BLaER1 treated with 17β-estradiol and CSF1 and Interleukin-3, amounts not matched to agents 10 nM and 100 nM (cell line): ENCODE measurements around the gene ZACN.
A peak's percentile ranks its signal among the peaks of the same experiment; 100 is the strongest.
"Not testable (repeated sequence)": the region's sequence is repeated elsewhere in the genome, so short reads cannot be mapped to it uniquely, and the experiment has no call there.

Experiments used
- H3K27ac ChIP-seq, 11 experiments: shearing (Covaris generic); formaldehyde crosslinking; 2 replicates each; pipeline ENCODE4 v1.8.1; 2022
- H3K27me3 ChIP-seq, 11 experiments: shearing (Covaris generic); formaldehyde crosslinking; 2 replicates each; pipeline ENCODE4 v1.8.1; 2022
- H3K36me3 ChIP-seq, 11 experiments: shearing (Covaris generic); formaldehyde crosslinking; 2 replicates each; pipeline ENCODE4 v1.8.1; 2022
- H3K4me1 ChIP-seq, 10 experiments: shearing (Covaris generic); formaldehyde crosslinking; 2 replicates each; pipeline ENCODE4 v1.8.1; 2022
- H3K4me2 ChIP-seq, 11 experiments: shearing (Covaris generic); formaldehyde crosslinking; 2 replicates each; pipeline ENCODE4 v1.8.1; 2022
- H3K4me3 ChIP-seq, 10 experiments: shearing (Covaris generic); formaldehyde crosslinking; 2 replicates each; pipeline ENCODE4 v1.8.1; 2022
- H3K9ac ChIP-seq, 11 experiments: shearing (Covaris generic); formaldehyde crosslinking; 2 replicates each; pipeline ENCODE4 v1.8.1; 2022
- H3K9me3 ChIP-seq, 11 experiments: shearing (Covaris generic); formaldehyde crosslinking; replicated peaks in 1 of 11; 2 replicates each; pipeline ENCODE4 v1.8.1; 2022
- H4K20me1 ChIP-seq, 11 experiments: shearing (Covaris generic); formaldehyde crosslinking; 2 replicates each; pipeline ENCODE4 v1.8.1; 2022
- Cebpa-rat ChIP-seq, 11 experiments: shearing (Covaris generic); IDR thresholded peaks; 2 replicates each; pipeline ENCODE4 v1.8.1; 2022

Gene ZACN

GRCh38 chr17:76076765-76077583, 2.0 kb upstream of the ZACN start:
- Histone ChIP-seq H3K4me1 (peaks cover 60 to 74% (median 69%) of the 10 kb centered on the region in 10 experiments), H3K27me3 (peaks cover 69 to 80% (median 75%) of the 10 kb centered on the region in 11 experiments), H3K9me3 (no peaks in the 10 kb centered on the region), H3K27ac (no peak overlapping the region), H3K4me3 (peak overlapping the region; percentile 25 to 64 (median 45); a peak in 19 of 20 replicates), H3K4me2 (peak overlapping the region; percentile 72 to 94 (median 89)), H4K20me1 (peaks cover 0 to 70% (median 19%) of the 10 kb centered on the region in 11 experiments; a peak in 15 of 22 replicates), H3K36me3 (peaks cover 0 to 6% (median under 1%) of the 10 kb centered on the region in 11 experiments; a peak in 6 of 22 replicates), H3K9ac (peak overlapping the region in 7 of 11 experiments; percentile 1 to 45 (median 24); a peak in 9 of 22 replicates)
- no peak for TF ChIP-seq Cebpa-rat (IDR thresholded peaks at IDR 0.05)

- no peaks in the 10 kb centered on the region for H3K9me3 ChIP-seq
- peaks cover 0 to 76% (median 22%) of the 10 kb centered on the region in 11 experiments; a peak in 15 of 22 replicates for H4K20me1 ChIP-seq
- peak overlapping the region; percentile 72 to 94 (median 89) for H3K4me2 ChIP-seq
- peaks cover 69 to 80% (median 75%) of the 10 kb centered on the region in 11 experiments for H3K27me3 ChIP-seq
- TF ChIP-seq Cebpa-rat (IDR thresholded peaks at IDR 0.05), result no peak
- H3K9ac ChIP-seq, result peak overlapping the region in 6 of 11 experiments; percentile 1 to 45 (median 20); a peak in 4 of 22 replicates
- no peak overlapping the region for H3K27ac ChIP-seq
- peak overlapping the region in 3 of 10 experiments; percentile 44 to 47 (median 46); a peak in 5 of 20 replicates for H3K4me3 ChIP-seq
- peaks cover 3 to 13% (median 7%) of the 10 kb centered on the region in 11 experiments; a peak in 15 of 22 replicates for H3K36me3 ChIP-seq
- H3K4me1 ChIP-seq, result peaks cover 60 to 72% (median 68%) of the 10 kb centered on the region in 10 experiments
Measured at GRCh38 chr17:76077584-76078110, 1.3 kb upstream of the ZACN start.

- not testable (repeated sequence) for H3K27ac ChIP-seq, H3K4me3 ChIP-seq, H3K9me3 ChIP-seq, H3K9ac ChIP-seq
- peaks cover 68 to 78% (median 74%) of the 10 kb centered on the region in 11 experiments for H3K27me3 ChIP-seq
- H3K4me1 ChIP-seq, result peaks cover 56 to 66% (median 64%) of the 10 kb centered on the region in 10 experiments
- H4K20me1 ChIP-seq, result peaks cover 0 to 83% (median 29%) of the 10 kb centered on the region in 11 experiments; a peak in 15 of 22 replicates
- peak in 4 of 11 experiments; percentile 32 to 64 (median 54); a peak in 5 of 22 replicates for TF ChIP-seq Cebpa-rat (IDR thresholded peaks at IDR 0.05)
- H3K36me3 ChIP-seq, result peaks cover 9 to 20% (median 14%) of the 10 kb centered on the region in 11 experiments; a peak in 20 of 22 replicates
- H3K4me2 ChIP-seq, result peak overlapping the region; percentile 20 to 94 (median 88); a peak in 19 of 22 replicates
Measured at GRCh38 chr17:76078370-76078769, 612 bp upstream of the ZACN start.

- no peak overlapping the region for H3K4me3 ChIP-seq
- H3K27ac ChIP-seq, result no peak overlapping the region
- H3K36me3 ChIP-seq, result peaks cover 20 to 32% (median 26%) of the 10 kb centered on the region in 11 experiments
- H4K20me1 ChIP-seq, result peaks cover 0 to 94% (median 32%) of the 10 kb centered on the region in 11 experiments; a peak in 15 of 22 replicates
- H3K9me3 ChIP-seq, result no peaks in the 10 kb centered on the region
- peak overlapping the region; percentile 67 to 94 (median 88) for H3K4me2 ChIP-seq
- TF ChIP-seq Cebpa-rat (IDR thresholded peaks at IDR 0.05), result no peak
- peaks cover 56 to 65% (median 64%) of the 10 kb centered on the region in 10 experiments for H3K4me1 ChIP-seq
- H3K9ac ChIP-seq, result peak overlapping the region in 3 of 11 experiments; percentile 34 to 47 (median 45); a peak in 2 of 22 replicates
- H3K27me3 ChIP-seq, result peaks cover 56 to 67% (median 62%) of the 10 kb centered on the region in 11 experiments
Measured at GRCh38 chr17:76079535-76079955, 563 bp downstream of the ZACN start.

DNA sequence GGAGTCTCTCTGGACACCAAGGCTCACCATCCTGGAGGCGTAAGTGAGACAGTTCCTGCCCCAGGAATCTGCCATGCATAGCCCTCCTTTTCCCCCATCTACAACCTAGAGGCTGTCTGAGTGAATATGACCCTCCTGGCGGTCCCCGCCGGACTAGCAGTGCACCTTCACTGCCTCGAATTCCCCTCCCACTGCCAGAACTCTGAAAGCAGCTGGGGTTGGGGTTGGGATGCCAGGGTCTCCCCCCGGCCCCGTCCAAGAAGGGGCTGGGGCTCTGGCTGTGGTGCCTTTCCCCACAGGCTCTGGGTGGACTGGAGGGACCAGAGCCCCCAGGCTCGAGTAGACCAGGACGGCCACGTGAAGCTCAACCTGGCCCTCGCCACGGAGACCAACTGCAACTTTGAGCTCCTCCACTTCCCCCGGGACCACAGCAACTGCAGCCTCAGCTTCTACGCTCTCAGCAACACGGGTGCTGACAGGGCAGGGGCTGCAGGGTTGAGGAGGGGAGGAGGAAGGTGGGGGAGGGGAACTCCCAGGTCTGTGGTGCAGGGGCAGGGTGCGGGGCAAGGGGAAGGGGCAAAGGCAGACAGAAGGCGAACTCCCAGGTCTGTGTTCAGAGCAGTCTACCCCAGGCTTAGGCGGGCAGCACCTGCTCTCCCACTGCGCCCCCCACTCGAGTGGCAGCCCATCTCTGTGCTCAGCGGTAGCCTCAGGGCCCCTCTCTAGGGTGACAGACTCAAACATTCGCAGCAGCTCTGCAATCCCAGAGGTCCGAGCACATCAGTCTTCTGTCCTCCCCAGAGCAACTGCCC, 1.2 kb downstream of the ZACN start:
- Histone ChIP-seq H3K4me2 (peak overlapping the region; percentile 67 to 94 (median 88)), H3K4me3 (no peak overlapping the region), H3K9ac (peak overlapping the region in 5 of 11 experiments; percentile 12 to 47 (median 37); a peak in 3 of 22 replicates), H3K27me3 (peaks cover 50 to 60% (median 56%) of the 10 kb centered on the region in 11 experiments), H3K27ac (no peak overlapping the region), H4K20me1 (peaks cover 0 to 93% (median 32%) of the 10 kb centered on the region in 11 experiments; a peak in 15 of 22 replicates), H3K4me1 (peaks cover 55 to 61% (median 58%) of the 10 kb centered on the region in 10 experiments), H3K36me3 (peaks cover 26 to 38% (median 32%) of the 10 kb centered on the region in 11 experiments), H3K9me3 (no peaks in the 10 kb centered on the region)
- TF ChIP-seq Cebpa-rat (IDR thresholded peaks at IDR 0.05), result no peak

DNA sequence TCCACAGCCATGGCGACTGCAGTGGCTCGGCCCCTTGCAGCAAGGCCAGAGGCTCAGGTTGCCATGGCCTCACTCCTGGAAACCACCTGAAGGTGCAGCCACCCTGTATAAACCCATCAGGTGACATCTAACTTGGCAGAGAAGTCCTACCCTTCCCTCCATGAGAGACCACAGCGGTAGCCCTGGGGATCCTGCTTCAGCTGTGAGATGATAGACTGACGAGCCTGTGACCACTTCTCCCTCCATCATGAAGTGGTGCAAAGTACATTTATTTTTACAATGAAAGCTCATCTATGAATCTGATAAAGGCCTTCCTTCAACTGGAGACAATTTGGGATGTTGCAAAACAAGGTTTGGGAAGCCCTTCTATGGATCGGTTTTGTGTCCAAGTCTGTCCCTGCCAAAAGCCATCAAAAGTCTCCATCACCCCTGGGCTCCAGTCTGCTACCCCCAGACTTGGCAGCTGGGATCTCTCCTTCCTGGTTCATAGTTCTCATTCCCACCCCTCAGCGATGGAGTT, 1.8 kb downstream of the ZACN start:
- no peak for TF ChIP-seq Cebpa-rat (IDR thresholded peaks at IDR 0.05)
- peak overlapping the region in 2 of 11 experiments; percentile 12 to 34; a peak in 1 of 22 replicates for H3K9ac ChIP-seq
- peaks cover 49 to 55% (median 52%) of the 10 kb centered on the region in 10 experiments for H3K4me1 ChIP-seq
- H3K36me3 ChIP-seq, result peaks cover 33 to 44% (median 39%) of the 10 kb centered on the region in 11 experiments
- peak overlapping the region in 10 of 11 experiments; percentile 67 to 94 (median 88); a peak in 18 of 22 replicates for H3K4me2 ChIP-seq
- no peak overlapping the region for H3K27ac ChIP-seq
- H3K9me3 ChIP-seq, result no peaks in the 10 kb centered on the region
- H4K20me1 ChIP-seq, result peaks cover 0 to 86% (median 29%) of the 10 kb centered on the region in 11 experiments; a peak in 15 of 22 replicates
- no peak overlapping the region for H3K4me3 ChIP-seq
- peaks cover 43 to 54% (median 49%) of the 10 kb centered on the region in 11 experiments for H3K27me3 ChIP-seq

DNA sequence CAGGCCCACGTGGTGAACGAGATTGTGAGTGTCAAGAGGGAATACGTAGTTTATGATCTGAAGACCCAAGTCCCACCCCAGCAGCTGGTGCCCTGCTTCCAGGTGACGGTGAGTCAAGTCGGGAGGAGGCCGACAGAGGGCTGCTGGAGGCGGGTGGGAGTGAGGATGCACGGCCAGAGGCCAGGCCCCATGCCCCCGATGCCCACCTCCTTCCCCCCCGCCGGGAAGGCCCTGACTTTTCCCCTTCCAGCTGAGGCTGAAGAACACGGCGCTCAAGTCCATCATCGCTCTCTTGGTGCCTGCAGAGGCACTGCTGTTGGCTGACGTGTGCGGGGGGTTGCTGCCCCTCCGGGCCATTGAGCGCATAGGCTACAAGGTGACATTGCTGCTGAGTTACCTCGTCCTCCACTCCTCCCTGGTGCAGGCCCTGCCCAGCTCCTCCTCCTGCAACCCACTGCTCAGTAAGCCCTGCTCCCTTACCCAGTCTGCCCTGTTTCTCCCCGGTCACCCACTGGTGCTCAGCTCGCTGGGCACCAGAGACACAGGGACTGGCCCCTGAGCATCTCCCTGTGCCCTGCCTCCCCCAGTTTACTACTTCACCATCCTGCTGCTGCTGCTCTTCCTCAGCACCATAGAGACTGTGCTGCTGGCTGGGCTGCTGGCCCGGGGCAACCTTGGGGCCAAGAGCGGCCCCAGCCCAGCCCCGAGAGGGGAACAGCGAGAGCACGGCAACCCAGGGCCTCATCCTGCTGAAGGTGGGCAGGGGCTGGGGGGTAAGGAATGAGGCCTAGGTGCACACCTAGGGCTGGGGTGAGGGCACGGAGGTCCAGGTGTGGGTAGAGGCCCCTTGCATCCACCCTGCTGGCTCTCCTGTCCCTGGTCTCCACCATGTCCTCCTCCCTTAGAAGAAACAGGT, 2.6 kb downstream of the ZACN start:
- no peak for TF ChIP-seq Cebpa-rat (IDR thresholded peaks at IDR 0.05)
- H3K27ac ChIP-seq, result no peak overlapping the region
- H3K4me1 ChIP-seq, result peaks cover 41 to 48% (median 44%) of the 10 kb centered on the region in 10 experiments

More for the DNA sequence above, 2.6 kb downstream of the ZACN start:
- Histone ChIP-seq H3K4me3 (no peak overlapping the region), H3K27me3 (peaks cover 36 to 47% (median 42%) of the 10 kb centered on the region in 11 experiments), H3K9ac (no peak overlapping the region), H3K36me3 (peaks cover 40 to 52% (median 45%) of the 10 kb centered on the region in 11 experiments), H4K20me1 (peaks cover 0 to 79% (median 22%) of the 10 kb centered on the region in 11 experiments; a peak in 15 of 22 replicates), H3K9me3 (no peaks in the 10 kb centered on the region), H3K4me2 (peak overlapping the region in 1 of 11 experiments; percentile 93; a peak in 1 of 22 replicates)
